ENCODE results near the gene ITGB5.

The ITGB5 gene

GRCh38 chr3:124920718-124921117, 33.6 kb upstream of the ITGB5 start:
- WGBS, 2 experiments (ENCODE audit: insufficient coverage in 2 of 2) = 89 to 96% methylated on average over 2 to 4 of the region's 5 CpGs
- H3K4me1 ChIP-seq (ENCODE audit: control insufficient read depth, insufficient read depth, low read length, poor library complexity, severe bottlenecking) = peaks cover 11% of the 10 kb centered on the region

GRCh38 chr3:124919756-124920155, 32.6 kb upstream of the ITGB5 start:
- Histone ChIP-seq H3K27ac (ENCODE audit: low read depth, low read length, severe bottlenecking) (no peak overlapping the region), H3K36me3 (ENCODE audit: control insufficient read depth, insufficient read depth, low read length) (no peaks in the 10 kb centered on the region), H3K4me1 (ENCODE audit: control insufficient read depth, insufficient read depth, low read length, poor library complexity, severe bottlenecking) (peaks cover 11% of the 10 kb centered on the region), H3K4me3 (ENCODE audit: extremely low read depth, insufficient read depth, low read length, poor library complexity, severe bottlenecking) (no peak overlapping the region), H3K9me3 (ENCODE audit: control insufficient read depth, low read length) (no peaks in the 10 kb centered on the region)
- 75% methylated on average over 1 of the region's 2 CpGs; no CpG with 5 or more reads in 1 of the 2 experiments for WGBS, 2 experiments (ENCODE audit: insufficient coverage in 2 of 2)

More at GRCh38 chr3:124920718-124921117, 33.6 kb upstream of the ITGB5 start:
- no peak overlapping the region for H3K4me3 ChIP-seq (ENCODE audit: extremely low read depth, insufficient read depth, low read length, poor library complexity, severe bottlenecking)
- no peaks in the 10 kb centered on the region for H3K36me3 ChIP-seq (ENCODE audit: control insufficient read depth, insufficient read depth, low read length)
- H3K9me3 ChIP-seq (ENCODE audit: control insufficient read depth, low read length) = no peaks in the 10 kb centered on the region
- no peak overlapping the region for H3K27ac ChIP-seq (ENCODE audit: low read depth, low read length, severe bottlenecking)

- WGBS, 2 experiments (ENCODE audit: insufficient coverage in 2 of 2) = 91 to 95% methylated on average over 2 of the region's 2 CpGs
- Histone ChIP-seq H3K9me3 (ENCODE audit: control insufficient read depth, low read length) (no peaks in the 10 kb centered on the region), H3K27ac (ENCODE audit: low read depth, low read length, severe bottlenecking) (no peak overlapping the region), H3K4me3 (ENCODE audit: extremely low read depth, insufficient read depth, low read length, poor library complexity, severe bottlenecking) (no peak overlapping the region), H3K36me3 (ENCODE audit: control insufficient read depth, insufficient read depth, low read length) (no peaks in the 10 kb centered on the region), H3K4me1 (ENCODE audit: control insufficient read depth, insufficient read depth, low read length, poor library complexity, severe bottlenecking) (peaks cover 11% of the 10 kb centered on the region)
Observed at GRCh38 chr3:124918524-124918923, 31.4 kb upstream of the ITGB5 start.

- Histone ChIP-seq H3K27ac (ENCODE audit: low read depth, low read length, severe bottlenecking) (no peak overlapping the region), H3K4me1 (ENCODE audit: control insufficient read depth, insufficient read depth, low read length, poor library complexity, severe bottlenecking) (peaks cover 11% of the 10 kb centered on the region), H3K4me3 (ENCODE audit: extremely low read depth, insufficient read depth, low read length, poor library complexity, severe bottlenecking) (no peak overlapping the region), H3K9me3 (ENCODE audit: control insufficient read depth, low read length) (no peaks in the 10 kb centered on the region), H3K36me3 (ENCODE audit: control insufficient read depth, insufficient read depth, low read length) (no peaks in the 10 kb centered on the region)
- 74 to 75% methylated on average over 5 to 6 of the region's 8 CpGs for WGBS, 2 experiments (ENCODE audit: insufficient coverage in 2 of 2)
Observed at GRCh38 chr3:124916837-124917409, 29.8 kb upstream of the ITGB5 start.

GRCh38 chr3:124915254-124915653, 28.1 kb upstream of the ITGB5 start:
- H3K9me3 ChIP-seq (ENCODE audit: control insufficient read depth, low read length) = no peaks in the 10 kb centered on the region
- WGBS, 2 experiments (ENCODE audit: insufficient coverage in 2 of 2) = 100% methylated on average over 2 of the region's 3 CpGs
- H3K27ac ChIP-seq (ENCODE audit: low read depth, low read length, severe bottlenecking) = no peak overlapping the region

DNA sequence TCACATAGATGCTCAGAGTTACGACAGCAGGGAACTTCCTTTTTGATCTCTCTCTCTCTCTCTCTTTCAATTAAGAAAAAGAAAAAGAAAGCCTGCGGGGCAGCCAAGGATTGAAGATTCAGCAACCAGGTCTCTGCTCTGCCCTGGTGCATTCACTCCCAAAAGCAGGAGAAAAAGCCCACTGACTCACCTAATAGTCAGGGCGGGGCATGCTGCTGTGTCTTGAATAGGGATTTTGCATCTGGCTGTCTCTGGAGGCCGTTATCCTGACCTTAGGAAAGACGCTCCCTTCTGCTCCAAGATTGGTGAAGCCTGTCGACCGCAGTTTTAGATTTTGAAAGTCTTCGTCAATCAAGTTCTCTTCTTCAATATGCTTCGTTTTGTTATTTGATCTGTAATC, 20.8 kb upstream of the ITGB5 start:
- Histone ChIP-seq H3K9me3 (ENCODE audit: control insufficient read depth, low read length) (no peaks in the 10 kb centered on the region), H3K36me3 (ENCODE audit: control insufficient read depth, insufficient read depth, low read length) (no peaks in the 10 kb centered on the region), H3K4me1 (ENCODE audit: control insufficient read depth, insufficient read depth, low read length, poor library complexity, severe bottlenecking) (no peaks in the 10 kb centered on the region), H3K27ac (ENCODE audit: low read depth, low read length, severe bottlenecking) (no peak overlapping the region), H3K4me3 (ENCODE audit: extremely low read depth, insufficient read depth, low read length, poor library complexity, severe bottlenecking) (no peak overlapping the region)
- WGBS, 2 experiments (ENCODE audit: insufficient coverage in 2 of 2) = 10 to 24% methylated on average over 2 to 7 of the region's 9 CpGs

More at GRCh38 chr3:124915254-124915653, 28.1 kb upstream of the ITGB5 start:
- Histone ChIP-seq H3K36me3 (ENCODE audit: control insufficient read depth, insufficient read depth, low read length) (no peaks in the 10 kb centered on the region), H3K4me1 (ENCODE audit: control insufficient read depth, insufficient read depth, low read length, poor library complexity, severe bottlenecking) (peaks cover 8% of the 10 kb centered on the region), H3K4me3 (ENCODE audit: extremely low read depth, insufficient read depth, low read length, poor library complexity, severe bottlenecking) (no peak overlapping the region)

DNA sequence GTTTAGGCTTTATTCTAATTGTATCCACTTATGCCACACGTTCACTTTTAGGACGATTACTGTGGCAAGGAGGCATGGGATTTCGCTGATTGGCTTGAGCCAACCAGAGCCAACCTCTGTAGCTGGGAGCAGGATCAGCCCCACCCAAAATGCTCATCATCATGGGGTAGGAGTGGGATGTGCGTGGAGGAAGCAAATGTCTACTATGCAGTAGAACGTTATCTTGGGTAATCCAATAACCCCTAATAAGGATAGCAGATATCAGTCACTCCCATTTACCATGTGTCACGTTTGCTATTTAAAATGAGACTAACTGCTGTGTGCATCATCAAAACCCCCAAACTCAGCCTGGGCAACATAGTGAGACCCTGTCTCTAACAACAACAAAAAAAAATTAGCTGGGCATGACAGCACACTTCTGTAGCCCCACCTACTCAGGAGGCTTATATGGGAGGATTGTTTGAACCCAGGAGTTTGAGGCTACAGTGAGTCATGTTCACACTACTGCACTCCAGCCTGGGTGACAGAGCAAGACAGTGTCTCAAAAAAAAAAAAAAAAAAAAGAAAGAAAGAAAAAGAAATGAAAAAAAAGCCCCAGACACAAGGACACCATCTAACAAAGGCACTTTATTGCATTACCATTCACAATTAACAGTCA, 17.8 kb upstream of the ITGB5 start:
- no peaks in the 10 kb centered on the region for H3K36me3 ChIP-seq (ENCODE audit: control insufficient read depth, insufficient read depth, low read length)
- H3K27ac ChIP-seq (ENCODE audit: low read depth, low read length, severe bottlenecking) = no peak overlapping the region
- no peaks in the 10 kb centered on the region for H3K4me1 ChIP-seq (ENCODE audit: control insufficient read depth, insufficient read depth, low read length, poor library complexity, severe bottlenecking)
- H3K9me3 ChIP-seq (ENCODE audit: control insufficient read depth, low read length) = no peaks in the 10 kb centered on the region
- 92 to 94% methylated on average over 5 to 6 of the region's 6 CpGs for WGBS, 2 experiments (ENCODE audit: insufficient coverage in 2 of 2)
- no peak overlapping the region for H3K4me3 ChIP-seq (ENCODE audit: extremely low read depth, insufficient read depth, low read length, poor library complexity, severe bottlenecking)

DNA sequence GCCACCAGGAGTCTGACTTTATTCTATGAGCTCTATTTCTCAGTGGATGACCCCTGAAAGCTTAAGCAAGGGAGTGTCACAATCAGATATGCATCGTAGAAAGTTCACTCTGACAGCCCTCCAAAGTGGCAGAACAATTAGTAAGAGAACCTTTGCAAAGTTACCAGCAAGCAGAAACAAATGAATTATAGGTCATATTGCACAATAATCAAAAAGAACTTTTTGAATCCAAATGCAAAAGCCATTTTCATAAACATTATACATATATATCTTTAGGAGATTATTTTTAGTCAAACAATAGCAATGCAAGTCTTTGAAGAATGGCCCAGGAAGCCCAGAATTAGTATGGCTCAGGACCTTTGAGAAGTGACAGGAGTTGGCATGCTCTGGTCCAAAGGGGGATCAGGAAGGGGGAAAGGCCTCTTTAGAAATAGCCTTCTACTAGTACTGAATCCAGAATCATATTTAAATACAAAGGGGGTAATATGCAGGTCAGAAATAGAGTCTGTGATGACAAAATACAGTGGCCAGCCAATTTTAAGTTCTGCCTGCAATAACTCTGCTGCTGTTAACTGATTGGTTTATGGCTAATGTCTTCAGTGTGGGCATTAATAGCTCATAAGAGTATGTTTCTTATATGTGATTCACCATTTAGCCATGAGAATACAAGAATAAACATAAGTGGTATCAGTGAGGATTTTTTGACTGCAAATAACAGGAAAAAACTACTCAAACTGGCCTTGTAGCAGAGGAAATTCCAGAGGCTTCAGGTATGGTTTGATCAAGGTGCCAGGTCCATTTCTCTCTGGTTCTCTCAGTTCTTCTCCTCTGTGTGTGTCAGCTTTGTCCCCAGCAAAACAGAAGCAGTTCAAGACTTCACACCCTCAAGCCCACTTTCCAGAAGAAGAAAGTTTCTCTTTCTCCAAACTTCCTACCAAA, 17.0 kb upstream of the ITGB5 start:
- Histone ChIP-seq H3K4me3 (ENCODE audit: extremely low read depth, insufficient read depth, low read length, poor library complexity, severe bottlenecking) (no peak overlapping the region), H3K36me3 (ENCODE audit: control insufficient read depth, insufficient read depth, low read length) (no peaks in the 10 kb centered on the region), H3K9me3 (ENCODE audit: control insufficient read depth, low read length) (no peaks in the 10 kb centered on the region), H3K27ac (ENCODE audit: low read depth, low read length, severe bottlenecking) (no peak overlapping the region), H3K4me1 (ENCODE audit: control insufficient read depth, insufficient read depth, low read length, poor library complexity, severe bottlenecking) (no peaks in the 10 kb centered on the region)
- WGBS, 2 experiments (ENCODE audit: insufficient coverage in 2 of 2) = 100% methylated on average over 1 of the region's 1 CpG

DNA sequence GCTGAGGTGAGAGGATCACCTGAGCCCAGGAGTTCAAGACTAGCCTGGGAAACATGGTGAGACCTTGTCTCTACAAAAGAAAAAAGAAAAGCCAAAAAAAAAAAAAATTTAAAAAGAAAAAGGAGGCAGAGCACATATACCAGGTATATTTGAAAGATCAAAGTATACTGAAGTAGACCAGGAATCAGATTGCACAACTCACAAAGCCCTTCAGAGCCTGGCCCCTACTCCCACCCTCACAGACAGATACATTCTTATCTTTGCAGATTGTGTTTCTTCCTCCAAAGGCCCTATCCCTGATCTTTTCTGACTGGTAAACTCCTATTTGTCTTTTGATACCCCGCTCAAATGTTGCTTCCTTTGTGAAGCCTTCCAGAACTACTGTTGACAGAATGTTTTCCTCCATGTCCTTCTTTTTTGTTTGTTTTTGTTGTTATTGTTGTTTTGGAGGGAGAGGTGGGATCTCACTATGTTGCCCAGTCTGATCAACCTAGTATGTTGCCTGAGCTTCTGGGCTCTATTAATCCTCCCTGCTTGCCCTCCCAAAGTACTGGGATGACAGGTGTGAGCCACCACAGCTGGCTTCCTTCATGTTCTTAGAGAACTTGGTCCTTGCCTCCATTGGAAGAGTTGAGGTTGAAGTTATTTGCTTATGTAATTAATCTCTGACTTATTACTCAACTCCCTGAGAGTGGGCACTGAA, 9.8 kb upstream of the ITGB5 start:
- Histone ChIP-seq H3K4me1 (ENCODE audit: control insufficient read depth, insufficient read depth, low read length, poor library complexity, severe bottlenecking) (no peaks in the 10 kb centered on the region), H3K4me3 (ENCODE audit: extremely low read depth, insufficient read depth, low read length, poor library complexity, severe bottlenecking) (no peak overlapping the region), H3K27ac (ENCODE audit: low read depth, low read length, severe bottlenecking) (no peak overlapping the region), H3K36me3 (ENCODE audit: control insufficient read depth, insufficient read depth, low read length) (no peaks in the 10 kb centered on the region), H3K9me3 (ENCODE audit: control insufficient read depth, low read length) (no peaks in the 10 kb centered on the region)
- WGBS, 2 experiments (ENCODE audit: insufficient coverage in 2 of 2) = 100% methylated on average over 1 of the region's 1 CpG

GRCh38 chr3:124895756-124896155, 8.6 kb upstream of the ITGB5 start:
- 91 to 96% methylated on average over 3 to 7 of the region's 7 CpGs for WGBS, 2 experiments (ENCODE audit: insufficient coverage in 2 of 2)

More at GRCh38 chr3:124895756-124896155, 8.6 kb upstream of the ITGB5 start:
- Histone ChIP-seq H3K36me3 (ENCODE audit: control insufficient read depth, insufficient read depth, low read length) (no peaks in the 10 kb centered on the region), H3K4me1 (ENCODE audit: control insufficient read depth, insufficient read depth, low read length, poor library complexity, severe bottlenecking) (no peaks in the 10 kb centered on the region), H3K27ac (ENCODE audit: low read depth, low read length, severe bottlenecking) (no peak overlapping the region), H3K9me3 (ENCODE audit: control insufficient read depth, low read length) (no peaks in the 10 kb centered on the region), H3K4me3 (ENCODE audit: extremely low read depth, insufficient read depth, low read length, poor library complexity, severe bottlenecking) (no peak overlapping the region)
